Mesenchymal stem cell (in vitro differentiated cells and primary cell): ENCODE measurements around the gene CDC5L.
"Not testable (repeated sequence)": the region's sequence is repeated elsewhere in the genome, so short reads cannot be mapped to it uniquely, and the experiment has no call there.

Source experiments
- DNase-seq: peaks from one replicate; pipeline ENCODE4 v3.0.0-alpha.2; 2013
- H2AFZ ChIP-seq: one replicate; pipeline ENCODE4 v1.6.1; 2013; ENCODE audit warnings: low read depth, mild to moderate bottlenecking, control low read depth, inconsistent platforms, low read length, moderate library complexity
- H2AK5ac ChIP-seq: 2 replicates; pipeline ENCODE4 v1.6.1; 2013; ENCODE audit warnings: low read length, moderate library complexity, mild to moderate bottlenecking, inconsistent platforms; ENCODE audit not compliant: severe bottlenecking
- H2BK120ac ChIP-seq: one replicate; pipeline ENCODE4 v1.6.1; 2013; ENCODE audit warnings: low read depth, mild to moderate bottlenecking, inconsistent platforms, low read length, moderate library complexity
- H2BK12ac ChIP-seq, 2 experiments: one replicate each; pipeline ENCODE4 v1.6.1; 2013; ENCODE audit warnings: inconsistent platforms in 2 of 2, low read length in 2 of 2, mild to moderate bottlenecking in 2 of 2, moderate library complexity in 2 of 2, control low read depth in 1 of 2
- H2BK15ac ChIP-seq: one replicate; pipeline ENCODE4 v1.6.1; 2013; ENCODE audit warnings: mild to moderate bottlenecking, low read depth, inconsistent platforms; ENCODE audit not compliant: poor library complexity, severe bottlenecking
- H2BK5ac ChIP-seq: 2 replicates; pipeline ENCODE4 v1.6.1; 2013; ENCODE audit warnings: low read depth, mild to moderate bottlenecking, low read length, control low read depth, inconsistent platforms; ENCODE audit not compliant: poor library complexity, severe bottlenecking
- H3K14ac ChIP-seq, 2 experiments: one replicate each; pipeline ENCODE4 v1.6.1; 2013; ENCODE audit warnings: inconsistent platforms in 2 of 2, low read length in 2 of 2, control low read depth in 1 of 2, mild to moderate bottlenecking in 1 of 2, moderate library complexity in 1 of 2
- H3K18ac ChIP-seq, 2 experiments: one replicate each; pipeline ENCODE4 v1.6.1; 2013; ENCODE audit warnings: inconsistent platforms in 2 of 2, low read length in 2 of 2, control low read depth in 1 of 2, low read depth in 1 of 2, mild to moderate bottlenecking in 1 of 2
- H3K23ac ChIP-seq, 2 experiments: one replicate each; pipeline ENCODE4 v1.6.1; 2013; ENCODE audit warnings: inconsistent platforms in 2 of 2, low read length in 2 of 2, mild to moderate bottlenecking in 2 of 2, moderate library complexity in 2 of 2, control low read depth in 1 of 2
- H3K27ac ChIP-seq: 2 replicates; pipeline ENCODE4 v1.5.1; 2013; ENCODE audit warnings: mild to moderate bottlenecking, moderate library complexity, low read length, control low read depth, inconsistent platforms; ENCODE audit not compliant: poor library complexity, severe bottlenecking
- H3K27me3 ChIP-seq, 2 experiments: 2 replicates each; pipeline versions ENCODE4 v1.6.1 to v1.7.0; 2013; ENCODE audit warnings: low read length in 2 of 2, mild to moderate bottlenecking in 2 of 2, moderate library complexity in 2 of 2, control low read depth in 1 of 2, inconsistent platforms in 1 of 2; ENCODE audit not compliant: control insufficient read depth in 1 of 2, insufficient read depth in 1 of 2
- H3K36me3 ChIP-seq, 2 experiments: 2 replicates each; pipeline versions ENCODE4 v1.6.1 to v1.7.0; 2013; ENCODE audit warnings: low read length in 2 of 2, control low read depth in 1 of 2, inconsistent platforms in 1 of 2, low read depth in 1 of 2, mild to moderate bottlenecking in 1 of 2; ENCODE audit not compliant: insufficient read depth in 2 of 2, control insufficient read depth in 1 of 2
- H3K4ac ChIP-seq, 2 experiments: one replicate each; pipeline ENCODE4 v1.6.1; 2013; ENCODE audit warnings: inconsistent platforms in 2 of 2, low read length in 2 of 2, mild to moderate bottlenecking in 2 of 2, moderate library complexity in 2 of 2, control low read depth in 1 of 2, low read depth in 1 of 2
- H3K4me1 ChIP-seq: 2 replicates; pipeline ENCODE4 v1.6.1; 2013; ENCODE audit warnings: low read depth, low read length, control low read depth; ENCODE audit not compliant: control insufficient read depth, insufficient read depth
- H3K4me2 ChIP-seq: 2 replicates; pipeline ENCODE4 v1.6.1; 2013; ENCODE audit warnings: low read length, mild to moderate bottlenecking, inconsistent platforms; ENCODE audit not compliant: poor library complexity, severe bottlenecking
- H3K4me3 ChIP-seq, 2 experiments: 2 replicates each; pipeline versions ENCODE4 v1.5.1 to v1.7.0; 2013; ENCODE audit warnings: low read length in 2 of 2, mild to moderate bottlenecking in 2 of 2, control low read depth in 1 of 2, low read depth in 1 of 2; ENCODE audit not compliant: insufficient read depth in 1 of 2
- H3K79me1 ChIP-seq: replicated peaks from 2 replicates; pipeline ENCODE4 v1.6.1; 2013; ENCODE audit warnings: mild to moderate bottlenecking, control low read depth, low read length, inconsistent platforms; ENCODE audit not compliant: poor library complexity, severe bottlenecking
- H3K9ac ChIP-seq: 2 replicates; pipeline ENCODE4 v1.7.0; 2013; ENCODE audit warnings: mild to moderate bottlenecking, low read length, moderate library complexity
- H3K9me3 ChIP-seq: 2 replicates; pipeline ENCODE4 v1.7.0; 2013; ENCODE audit warnings: mild to moderate bottlenecking, low read length; ENCODE audit not compliant: control insufficient read depth
- H4K8ac ChIP-seq: one replicate; pipeline ENCODE4 v1.6.1; 2013; ENCODE audit warnings: inconsistent platforms, mild to moderate bottlenecking, low read length, moderate library complexity
- H4K91ac ChIP-seq: one replicate; pipeline ENCODE4 v1.6.1; 2013; ENCODE audit warnings: mild to moderate bottlenecking, low read length, inconsistent platforms
- WGBS: methylation state at CpG from one replicate; pipeline ENCODE4 v1.1.7; 2013; ENCODE audit warnings: mixed read lengths; 5-methylcytosine and 5-hydroxymethylcytosine counted together

The CDC5L gene

GRCh38 chr6:44346818-44347217 is 40.7 kb upstream of the CDC5L start:
- H3K79me1 ChIP-seq, H3K4me3 ChIP-seq, H2BK12ac ChIP-seq, H4K8ac ChIP-seq, H3K9ac ChIP-seq, H4K91ac ChIP-seq, H2AK5ac ChIP-seq, H2BK120ac ChIP-seq, H3K18ac ChIP-seq, H2BK15ac ChIP-seq, H2AFZ ChIP-seq, H3K4me2 ChIP-seq, H3K23ac ChIP-seq, H3K27ac ChIP-seq, H3K14ac ChIP-seq, H2BK5ac ChIP-seq, H3K4me1 ChIP-seq, H3K36me3 ChIP-seq, H3K4ac ChIP-seq, H3K9me3 ChIP-seq, DNase-seq: not testable (repeated sequence)
- H3K27me3 ChIP-seq: peaks cover 39 to 43% of the 10 kb centered on the region in 2 experiments
- WGBS: 87% methylated on average over 3 of the region's 4 CpGs

DNA sequence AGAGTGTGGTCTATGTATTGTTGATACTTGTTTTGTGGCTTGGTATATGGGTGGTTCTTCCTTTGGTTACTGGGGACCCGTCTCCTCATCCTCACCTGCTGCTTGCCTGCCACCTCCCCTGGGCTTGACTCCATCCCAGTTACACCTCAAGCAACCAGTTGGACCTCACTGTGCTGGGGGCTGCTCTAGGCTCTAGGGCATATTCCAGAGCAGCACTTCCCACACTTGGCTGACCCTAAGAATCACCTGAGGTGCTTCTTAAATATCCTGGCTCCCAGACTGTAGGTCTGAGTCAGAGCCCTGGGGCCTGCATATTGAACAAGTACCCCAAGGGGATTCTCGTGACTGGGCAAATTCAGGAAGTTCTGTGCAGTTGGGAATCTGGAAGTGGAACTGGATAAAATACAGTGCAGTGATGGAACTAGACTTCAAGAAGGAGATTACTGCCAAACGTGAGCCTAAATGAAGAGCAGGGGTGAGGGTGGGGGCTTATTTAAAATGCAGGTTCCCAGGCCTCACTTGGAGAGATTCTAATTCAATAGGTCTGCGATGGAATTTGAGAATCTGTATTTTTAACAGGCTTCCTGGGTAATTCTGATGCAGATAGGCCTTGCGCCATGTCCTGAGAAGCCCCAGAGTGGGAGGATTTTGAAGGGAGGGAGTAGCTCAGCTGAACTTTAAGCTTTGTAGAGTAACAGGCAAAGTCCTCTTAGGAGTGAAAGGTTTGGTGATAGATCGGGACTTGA is 37.4 kb upstream of the CDC5L start:
- no peak for DNase-seq
- Histone ChIP-seq H3K27ac (no peak overlapping the region), H2BK15ac (no peak overlapping the region), H3K4ac (no peak overlapping the region), H3K79me1 (no peaks in the 10 kb centered on the region), H2AK5ac (no peak overlapping the region), H4K8ac (no peak overlapping the region), H3K18ac (no peak overlapping the region), H3K14ac (no peak overlapping the region), H4K91ac (no peak overlapping the region), H2BK12ac (no peak overlapping the region), H2BK5ac (no peak overlapping the region), H3K9ac (no peak overlapping the region), H3K27me3 (peaks cover 10 to 14% of the 10 kb centered on the region in 2 experiments), H2BK120ac (no peak overlapping the region), H3K36me3 (no peaks in the 10 kb centered on the region), H3K4me2 (no peak overlapping the region), H2AFZ (no peak overlapping the region), H3K4me1 (no peaks in the 10 kb centered on the region), H3K23ac (peak overlapping the region in 1 of 2 experiments; percentile 40), H3K4me3 (no peak overlapping the region), H3K9me3 (no peaks in the 10 kb centered on the region)
- 67% methylated on average over 6 of the region's 6 CpGs for WGBS

DNA sequence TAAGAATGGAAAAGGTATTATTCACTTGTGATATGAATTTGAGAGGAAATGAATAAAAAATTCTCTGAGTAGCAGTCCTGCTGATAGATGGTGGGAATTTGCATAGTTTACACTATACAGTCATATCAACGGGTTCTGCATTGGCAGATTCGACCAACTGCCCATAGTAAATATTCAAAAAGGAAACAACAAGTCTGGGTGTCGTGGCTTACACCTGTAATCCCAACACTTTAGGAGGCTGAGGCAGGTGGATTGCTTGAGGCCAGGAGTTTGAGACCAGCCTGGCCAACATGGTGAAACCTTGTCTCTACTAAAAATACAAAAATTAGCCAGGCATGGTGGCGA is 36.9 kb upstream of the CDC5L start:
- not testable (repeated sequence) for H4K91ac ChIP-seq, H2AFZ ChIP-seq, H4K8ac ChIP-seq, H3K36me3 ChIP-seq, H3K9me3 ChIP-seq, H3K4me1 ChIP-seq, H3K27ac ChIP-seq, H3K23ac ChIP-seq, H2AK5ac ChIP-seq, H3K79me1 ChIP-seq, H2BK5ac ChIP-seq, H2BK15ac ChIP-seq, H3K4me2 ChIP-seq, H3K18ac ChIP-seq, H2BK12ac ChIP-seq, H2BK120ac ChIP-seq, H3K4me3 ChIP-seq, DNase-seq, H3K4ac ChIP-seq, H3K9ac ChIP-seq, H3K14ac ChIP-seq
- peaks cover 7 to 11% of the 10 kb centered on the region in 2 experiments for H3K27me3 ChIP-seq
- 65% methylated on average over 2 of the region's 4 CpGs for WGBS

- no peak overlapping the region for H2BK120ac ChIP-seq
- no peak overlapping the region for H3K23ac ChIP-seq
- no peaks in the 10 kb centered on the region for H3K36me3 ChIP-seq
- DNase-seq: no peak
- no peak overlapping the region for H3K4me3 ChIP-seq
- H2AK5ac ChIP-seq: no peak overlapping the region
- H3K27me3 ChIP-seq: peaks cover 14 to 18% of the 10 kb centered on the region in 2 experiments
- no peak overlapping the region for H3K4ac ChIP-seq
- no peaks in the 10 kb centered on the region for H3K4me1 ChIP-seq
- no peak overlapping the region for H4K8ac ChIP-seq
- no peak overlapping the region for H2BK5ac ChIP-seq
- peaks cover 7% of the 10 kb centered on the region for H3K9me3 ChIP-seq
- H3K4me2 ChIP-seq: no peak overlapping the region
- no peak overlapping the region for H2BK12ac ChIP-seq
- no peak overlapping the region for H4K91ac ChIP-seq
- no peak overlapping the region for H3K9ac ChIP-seq
- H2BK15ac ChIP-seq: no peak overlapping the region
- H3K14ac ChIP-seq: no peak overlapping the region
- no peak overlapping the region for H3K27ac ChIP-seq
- H3K79me1 ChIP-seq: no peaks in the 10 kb centered on the region
- H2AFZ ChIP-seq: no peak overlapping the region
- H3K18ac ChIP-seq: no peak overlapping the region
- 91% methylated on average over 4 of the region's 4 CpGs for WGBS
Measured at GRCh38 chr6:44352259-44352658, 35.2 kb upstream of the CDC5L start.
